HUES48 (cell line): ENCODE results near the gene RABL2B.

Experiments used
- H3K27ac ChIP-seq: one replicate; pipeline ENCODE4 v1.7.0; 2013; ENCODE audit warnings: low read depth, low read length, inconsistent platforms
- H3K27me3 ChIP-seq: 2 replicates; pipeline ENCODE4 v1.6.1; 2013; ENCODE audit warnings: mild to moderate bottlenecking, low read length; ENCODE audit not compliant: control insufficient read depth, insufficient read depth
- H3K36me3 ChIP-seq: 2 replicates; pipeline ENCODE4 v1.6.1; 2013; ENCODE audit warnings: low read length; ENCODE audit not compliant: control insufficient read depth, insufficient read depth
- H3K4me1 ChIP-seq: 2 replicates; pipeline ENCODE4 v1.6.1; 2013; ENCODE audit warnings: mild to moderate bottlenecking, low read length; ENCODE audit not compliant: control insufficient read depth, insufficient read depth
- H3K4me3 ChIP-seq: 2 replicates; pipeline ENCODE4 v1.5.1; 2013; ENCODE audit warnings: mild to moderate bottlenecking, low read depth, low read length
- H3K9ac ChIP-seq: 2 replicates; pipeline ENCODE4 v1.6.1; 2013; ENCODE audit warnings: mild to moderate bottlenecking, low read depth, low read length, moderate library complexity
- H3K9me3 ChIP-seq: 2 replicates; pipeline ENCODE4 v1.6.1; 2013; ENCODE audit warnings: low read length; ENCODE audit not compliant: control insufficient read depth, insufficient read depth

Gene RABL2B

DNA sequence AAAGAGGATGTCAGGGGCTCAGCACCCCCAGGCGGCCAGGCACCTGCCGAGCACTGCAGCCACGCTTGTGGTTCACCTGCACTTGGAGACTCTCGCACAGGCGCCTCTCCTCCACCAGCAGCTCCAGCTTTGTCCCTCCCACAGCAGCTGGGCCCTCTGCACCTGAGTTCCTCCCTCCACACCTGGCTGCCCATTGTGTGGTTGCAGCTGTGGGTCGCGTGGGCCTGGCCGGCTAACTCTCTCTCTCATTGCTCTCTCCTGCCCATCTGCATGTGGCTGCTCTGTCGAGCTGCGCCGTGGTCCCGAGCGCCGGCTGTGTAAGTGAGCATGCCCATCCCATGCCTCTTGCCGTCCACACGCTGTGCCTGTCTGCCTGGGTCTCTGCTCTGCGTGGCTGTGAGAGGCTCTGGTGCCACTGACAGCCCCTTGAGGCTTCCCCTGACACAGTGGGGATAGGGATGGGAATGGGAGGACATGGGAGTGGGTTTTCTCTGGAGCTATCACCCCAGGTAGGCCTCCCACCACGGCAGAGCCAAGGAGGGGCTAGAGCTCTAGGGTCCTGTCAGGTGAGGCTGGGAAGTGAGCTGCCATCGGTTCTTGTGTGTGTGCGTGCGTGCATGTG, 53.9 kb downstream of the RABL2B start:
- Histone ChIP-seq H3K4me1 (no peaks in the 10 kb centered on the region), H3K27me3 (peaks cover 59% of the 10 kb centered on the region), H3K4me3 (no peak overlapping the region), H3K9me3 (no peaks in the 10 kb centered on the region), H3K27ac (no peak overlapping the region), H3K9ac (no peak overlapping the region), H3K36me3 (no peaks in the 10 kb centered on the region)

DNA sequence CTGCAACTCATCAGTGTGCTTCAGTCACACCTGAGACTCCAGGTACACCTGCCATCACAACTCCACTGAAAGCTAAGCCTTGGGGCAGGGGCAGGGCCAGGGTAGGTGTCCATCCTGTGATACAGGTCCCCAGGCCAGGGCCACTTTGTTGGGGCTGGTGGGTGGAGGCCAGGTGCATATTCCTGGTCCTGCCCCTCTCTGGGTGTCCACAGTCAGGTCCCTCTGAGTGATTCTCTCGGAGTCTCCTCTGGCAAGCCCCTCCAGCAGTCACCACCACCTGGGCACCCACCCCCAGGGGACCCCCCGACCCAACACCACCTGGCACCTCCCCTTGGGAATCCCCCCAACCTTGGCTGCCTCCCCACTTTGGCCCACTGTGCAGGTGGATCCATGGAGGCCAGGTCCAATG, 54.9 kb downstream of the RABL2B start:
- no peaks in the 10 kb centered on the region for H3K36me3 ChIP-seq
- no peaks in the 10 kb centered on the region for H3K9me3 ChIP-seq

DNA sequence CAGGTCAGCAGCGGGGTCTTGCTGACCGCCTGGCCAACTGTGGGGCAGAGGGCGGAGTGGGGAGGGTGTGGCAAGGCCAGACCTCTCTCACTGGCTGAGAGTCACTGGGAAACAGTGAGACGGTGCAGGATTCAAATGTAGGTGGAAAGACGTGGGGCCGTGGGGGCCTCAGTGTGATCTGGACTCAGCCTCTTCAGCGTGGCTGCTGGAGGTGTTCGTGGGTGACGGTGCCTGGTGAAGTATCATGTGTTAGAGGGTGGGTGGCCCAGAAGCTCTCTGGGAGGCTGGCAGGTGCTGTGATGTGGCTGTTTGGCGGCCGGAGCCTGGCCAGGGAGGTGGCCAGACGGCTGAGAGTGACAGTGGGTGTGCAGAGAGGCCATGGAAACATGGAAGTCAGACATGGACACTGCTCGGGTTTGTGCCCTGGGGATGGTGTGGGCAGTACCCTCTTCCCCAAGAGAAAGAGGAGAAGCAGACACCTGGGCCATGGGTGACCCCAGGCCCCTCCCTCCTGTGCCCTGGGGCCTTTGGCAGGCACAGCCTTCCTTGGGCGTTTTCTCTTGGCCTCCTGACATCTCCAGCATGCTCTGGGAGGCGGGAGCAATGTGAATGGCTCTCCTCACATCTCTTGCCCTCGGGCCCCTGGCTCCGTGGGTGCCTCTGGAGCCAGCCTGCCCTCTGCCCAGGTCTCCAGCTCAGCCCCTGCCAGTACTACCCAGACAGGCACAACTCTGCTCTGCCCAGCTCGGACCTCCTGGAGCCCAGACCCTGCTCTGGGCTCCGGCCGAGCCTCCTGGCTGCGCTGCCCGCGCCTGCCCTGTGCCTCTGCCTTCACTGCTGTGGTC, 55.5 kb downstream of the RABL2B start:
- Histone ChIP-seq H3K36me3 (no peaks in the 10 kb centered on the region), H3K9ac (no peak overlapping the region), H3K4me1 (no peaks in the 10 kb centered on the region), H3K27me3 (peaks cover 52% of the 10 kb centered on the region), H3K27ac (no peak overlapping the region), H3K4me3 (no peak overlapping the region), H3K9me3 (no peaks in the 10 kb centered on the region)

More for the DNA sequence above, 54.9 kb downstream of the RABL2B start:
- H3K9ac ChIP-seq = no peak overlapping the region
- peaks cover 52% of the 10 kb centered on the region for H3K27me3 ChIP-seq
- H3K4me3 ChIP-seq = no peak overlapping the region
- no peak overlapping the region for H3K27ac ChIP-seq
- H3K4me1 ChIP-seq = no peaks in the 10 kb centered on the region

DNA sequence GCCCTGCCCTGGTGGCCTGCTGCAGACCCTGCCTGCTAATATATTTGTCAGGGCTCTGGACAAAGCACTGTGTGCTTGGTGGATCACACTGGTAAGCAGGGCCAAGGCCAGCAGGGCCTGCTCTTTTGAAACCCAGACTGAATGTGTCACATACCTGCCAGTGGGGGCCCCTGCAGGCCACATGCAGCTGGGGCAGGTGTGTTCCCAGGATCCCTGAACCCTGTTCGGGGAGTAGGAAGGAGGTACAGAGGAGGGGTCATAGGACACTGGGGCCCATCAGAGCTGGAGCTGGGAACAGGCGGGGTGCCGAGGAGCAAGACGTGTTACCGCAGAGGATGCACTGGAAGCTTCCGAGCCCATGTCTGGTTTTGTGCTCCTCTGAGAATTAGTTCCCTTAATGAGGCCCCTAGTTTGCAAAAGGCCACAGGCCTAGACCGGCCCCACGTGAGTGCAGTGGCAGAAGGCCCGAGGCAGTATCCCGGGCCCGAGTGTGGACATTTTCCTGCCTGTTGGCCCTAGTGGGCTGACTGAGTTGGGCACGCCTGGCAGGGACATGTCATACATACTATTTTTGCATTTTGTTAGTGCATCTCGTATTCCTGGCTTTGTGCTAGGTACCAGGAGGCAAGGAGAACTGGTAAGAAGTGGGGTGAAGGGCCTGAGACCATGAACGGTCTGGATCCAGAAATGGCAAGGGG, 56.6 kb downstream of the RABL2B start:
- Histone ChIP-seq H3K4me3 (no peak overlapping the region), H3K4me1 (no peaks in the 10 kb centered on the region), H3K27me3 (peaks cover 53% of the 10 kb centered on the region), H3K9me3 (no peaks in the 10 kb centered on the region), H3K27ac (no peak overlapping the region), H3K9ac (no peak overlapping the region), H3K36me3 (no peaks in the 10 kb centered on the region)

DNA sequence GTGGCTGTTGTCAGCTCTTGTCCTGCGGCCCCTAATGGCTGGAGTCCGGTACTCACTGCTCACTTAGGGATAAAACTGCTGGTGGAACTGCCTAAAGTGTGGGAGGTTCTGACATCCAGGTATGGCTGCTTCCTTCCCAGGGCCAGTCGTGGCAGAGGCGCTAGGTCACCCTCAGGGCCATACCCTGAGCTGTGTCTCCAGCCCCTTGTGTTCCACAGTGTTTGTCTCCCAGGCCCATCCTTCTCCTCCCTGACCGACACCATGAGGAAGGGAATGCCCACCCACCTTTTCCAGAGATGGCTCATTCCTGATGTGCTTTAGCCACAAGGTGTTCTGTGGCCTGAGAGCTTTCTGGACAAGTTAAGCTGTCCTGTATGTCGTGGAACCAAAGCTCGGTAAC, 57.8 kb downstream of the RABL2B start:
- Histone ChIP-seq H3K4me1 (no peaks in the 10 kb centered on the region), H3K27ac (no peak overlapping the region), H3K27me3 (peaks cover 55% of the 10 kb centered on the region), H3K4me3 (no peak overlapping the region), H3K36me3 (no peaks in the 10 kb centered on the region), H3K9ac (no peak overlapping the region), H3K9me3 (no peaks in the 10 kb centered on the region)

DNA sequence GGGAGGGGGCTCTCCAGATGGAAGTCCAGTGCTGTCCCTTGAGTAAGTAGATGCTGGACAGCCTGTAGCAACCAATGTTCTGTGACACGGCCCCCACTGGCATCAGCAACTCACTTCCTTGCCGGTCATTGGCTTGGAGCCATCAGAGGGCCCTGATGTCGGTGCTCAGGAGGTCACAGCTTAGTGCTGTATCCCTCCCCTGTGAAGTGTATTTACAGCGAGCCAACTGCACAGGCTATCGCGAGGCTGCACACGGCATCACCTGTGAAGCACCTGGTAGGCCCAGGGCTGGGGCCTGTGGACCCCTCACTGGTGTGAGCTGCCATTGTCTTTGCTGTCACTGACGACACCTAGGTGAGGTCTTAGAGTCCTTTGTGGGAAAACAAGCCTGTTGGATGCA, 58.8 kb downstream of the RABL2B start:
- H3K9me3 ChIP-seq = no peaks in the 10 kb centered on the region
- H3K9ac ChIP-seq = no peak overlapping the region
- H3K27ac ChIP-seq = no peak overlapping the region
- no peak overlapping the region for H3K4me3 ChIP-seq
- peaks cover 55% of the 10 kb centered on the region for H3K27me3 ChIP-seq
- H3K36me3 ChIP-seq = no peaks in the 10 kb centered on the region
- H3K4me1 ChIP-seq = no peaks in the 10 kb centered on the region

DNA sequence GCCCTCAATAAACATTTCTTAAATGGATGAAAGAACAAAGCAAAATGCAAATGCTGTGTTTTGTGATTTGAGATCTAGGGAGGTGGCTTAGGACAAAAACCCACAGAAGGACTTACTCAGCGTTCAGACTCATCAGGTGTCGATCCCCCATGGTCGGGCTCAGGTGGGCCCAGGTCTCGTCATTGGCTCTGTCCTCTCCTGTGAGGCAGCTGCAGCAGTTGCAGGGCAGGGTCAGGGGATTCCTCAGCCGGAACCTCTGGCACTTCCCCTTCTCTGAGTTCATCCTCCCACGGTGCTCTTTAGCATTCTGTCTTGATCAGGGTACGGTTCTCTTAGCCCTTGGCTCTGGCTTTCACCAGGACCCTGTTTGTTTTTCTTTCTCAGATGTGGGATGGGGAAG, 59.4 kb downstream of the RABL2B start:
- Histone ChIP-seq H3K4me1 (no peaks in the 10 kb centered on the region), H3K27ac (no peak overlapping the region), H3K4me3 (no peak overlapping the region), H3K36me3 (no peaks in the 10 kb centered on the region), H3K9me3 (no peaks in the 10 kb centered on the region), H3K27me3 (peaks cover 57% of the 10 kb centered on the region), H3K9ac (no peak overlapping the region)

DNA sequence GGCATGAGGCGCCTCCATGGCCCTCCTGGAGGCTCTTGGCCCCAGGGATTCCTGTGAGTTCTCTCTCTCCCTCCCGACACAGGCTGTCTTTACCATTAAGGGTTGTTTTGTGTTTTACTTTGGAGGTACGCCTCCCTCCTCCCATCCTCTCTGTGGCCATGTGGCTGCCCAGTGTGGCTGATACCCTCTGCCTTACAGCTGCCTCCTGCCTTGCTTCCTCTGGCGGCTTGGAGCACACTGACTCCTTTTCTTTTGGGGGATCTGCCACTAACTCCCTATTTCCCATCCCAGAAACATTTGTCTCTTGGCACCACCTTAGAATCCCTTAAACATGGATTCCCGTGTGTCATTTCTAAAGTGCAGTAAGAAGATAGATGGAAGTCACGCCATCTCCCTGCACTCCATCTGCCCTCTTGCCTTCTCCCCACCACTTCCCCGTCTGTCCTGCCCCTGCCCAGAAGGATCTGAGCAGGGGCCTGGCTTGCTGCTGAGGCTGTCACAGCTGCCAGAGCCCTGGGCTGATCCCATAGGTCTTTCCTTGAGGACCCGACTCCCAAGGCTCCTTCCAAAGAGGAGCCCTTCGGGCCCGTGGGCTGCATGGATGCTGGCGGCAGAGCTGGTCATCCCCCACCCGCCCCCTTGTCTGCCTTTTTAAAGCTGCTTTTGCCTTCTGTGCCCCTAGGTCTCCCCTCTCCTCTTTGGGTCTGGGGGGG, 60.6 kb downstream of the RABL2B start:
- H3K36me3 ChIP-seq = no peaks in the 10 kb centered on the region
- no peak overlapping the region for H3K27ac ChIP-seq
- H3K9me3 ChIP-seq = no peaks in the 10 kb centered on the region
- H3K9ac ChIP-seq = no peak overlapping the region
- no peaks in the 10 kb centered on the region for H3K4me1 ChIP-seq
- H3K4me3 ChIP-seq = no peak overlapping the region
- H3K27me3 ChIP-seq = peaks cover 62% of the 10 kb centered on the region

DNA sequence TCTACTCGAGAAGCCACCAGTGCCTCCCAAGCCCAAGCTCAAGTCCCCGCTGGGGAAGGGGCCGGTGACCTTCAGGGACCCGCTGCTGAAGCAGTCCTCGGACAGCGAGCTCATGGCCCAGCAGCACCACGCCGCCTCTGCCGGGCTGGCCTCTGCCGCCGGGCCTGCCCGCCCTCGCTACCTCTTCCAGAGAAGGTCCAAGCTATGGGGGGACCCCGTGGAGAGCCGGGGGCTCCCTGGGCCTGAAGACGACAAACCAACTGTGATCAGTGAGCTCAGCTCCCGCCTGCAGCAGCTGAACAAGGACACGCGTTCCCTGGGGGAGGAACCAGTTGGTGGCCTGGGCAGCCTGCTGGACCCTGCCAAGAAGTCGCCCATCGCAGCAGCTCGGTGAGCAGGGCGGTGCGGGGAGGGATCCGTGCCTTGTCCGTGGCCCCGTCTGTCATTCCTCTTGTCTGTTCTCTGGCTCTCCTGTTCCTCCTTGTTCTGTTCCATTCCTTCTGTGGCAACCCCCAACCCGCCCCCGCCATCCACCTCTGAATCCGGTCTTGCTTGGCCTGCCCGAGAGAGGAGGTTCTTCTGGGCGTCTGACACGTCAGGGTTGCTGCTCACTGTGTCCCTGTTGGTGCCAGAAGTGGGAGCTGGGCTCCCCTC, 61.3 kb downstream of the RABL2B start:
- H3K27ac ChIP-seq = no peak overlapping the region
- no peak overlapping the region for H3K9ac ChIP-seq
- no peaks in the 10 kb centered on the region for H3K9me3 ChIP-seq
- H3K4me3 ChIP-seq = no peak overlapping the region
- no peaks in the 10 kb centered on the region for H3K36me3 ChIP-seq
- H3K4me1 ChIP-seq = no peaks in the 10 kb centered on the region
- peaks cover 66% of the 10 kb centered on the region for H3K27me3 ChIP-seq

DNA sequence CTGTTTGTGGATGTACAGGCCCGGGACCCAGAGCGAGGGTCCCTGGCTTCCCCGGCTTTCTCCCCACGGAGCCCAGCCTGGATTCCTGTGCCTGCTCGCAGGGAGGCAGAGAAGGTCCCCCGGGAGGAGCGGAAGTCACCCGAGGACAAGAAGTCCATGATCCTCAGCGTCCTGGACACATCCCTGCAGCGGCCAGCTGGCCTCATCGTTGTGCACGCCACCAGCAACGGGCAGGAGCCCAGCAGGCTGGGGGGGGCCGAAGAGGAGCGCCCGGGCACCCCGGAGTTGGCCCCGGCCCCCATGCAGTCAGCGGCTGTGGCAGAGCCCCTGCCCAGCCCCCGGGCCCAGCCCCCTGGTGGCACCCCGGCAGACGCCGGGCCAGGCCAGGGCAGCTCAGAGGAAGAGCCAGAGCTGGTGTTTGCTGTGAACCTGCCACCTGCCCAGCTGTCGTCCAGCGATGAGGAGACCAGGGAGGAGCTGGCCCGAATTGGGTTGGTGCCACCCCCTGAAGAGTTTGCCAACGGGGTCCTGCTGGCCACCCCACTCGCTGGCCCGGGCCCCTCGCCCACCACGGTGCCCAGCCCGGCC, 62.1 kb downstream of the RABL2B start:
- Histone ChIP-seq H3K27ac (no peak overlapping the region), H3K9me3 (no peaks in the 10 kb centered on the region), H3K9ac (no peak overlapping the region), H3K4me1 (no peaks in the 10 kb centered on the region), H3K27me3 (peaks cover 68% of the 10 kb centered on the region), H3K36me3 (no peaks in the 10 kb centered on the region), H3K4me3 (no peak overlapping the region)
